HG03060 (cell line): ENCODE data around the gene CDK5.

ENCODE experiments used
- ATAC-seq: cut with Tn5 transposase; IDR thresholded peaks from one replicate; pipeline ENCODE4 v1.9.1; 2021; ENCODE audit warnings: low read depth, moderate number of reproducible peaks; ENCODE audit not compliant: unreplicated experiment

The CDK5 gene

DNA sequence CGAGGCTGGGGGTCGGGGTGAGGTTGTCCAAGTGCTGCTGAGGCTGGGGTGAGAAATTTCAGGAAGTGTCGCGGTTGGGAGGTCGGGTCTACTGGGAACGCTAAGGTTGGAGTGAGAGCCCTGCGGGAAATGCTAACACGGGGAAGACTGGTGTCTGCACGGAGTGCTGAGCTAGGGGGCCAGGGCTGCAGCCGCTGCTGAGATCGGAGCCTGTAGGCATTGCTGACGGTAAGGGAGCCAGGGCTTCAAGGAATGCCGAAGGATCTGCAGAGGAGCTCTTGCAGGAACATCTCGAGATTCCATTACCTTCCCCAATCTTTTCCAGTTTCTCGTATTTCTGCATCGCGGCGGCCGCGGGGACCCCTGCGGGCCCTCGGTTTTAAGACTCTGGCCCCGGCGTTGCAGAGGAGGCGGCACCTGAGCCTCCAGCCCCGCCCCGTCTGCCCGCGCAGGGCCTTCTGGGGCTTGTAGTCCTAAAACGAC lies at the start of gene CDK5:
Gene CDK5 (minus strand): TSS at position 392 of the 483 bp plus-strand sequence. CDS start 49 bp downstream, at position 343.
- peak; percentile 17 for ATAC-seq

DNA sequence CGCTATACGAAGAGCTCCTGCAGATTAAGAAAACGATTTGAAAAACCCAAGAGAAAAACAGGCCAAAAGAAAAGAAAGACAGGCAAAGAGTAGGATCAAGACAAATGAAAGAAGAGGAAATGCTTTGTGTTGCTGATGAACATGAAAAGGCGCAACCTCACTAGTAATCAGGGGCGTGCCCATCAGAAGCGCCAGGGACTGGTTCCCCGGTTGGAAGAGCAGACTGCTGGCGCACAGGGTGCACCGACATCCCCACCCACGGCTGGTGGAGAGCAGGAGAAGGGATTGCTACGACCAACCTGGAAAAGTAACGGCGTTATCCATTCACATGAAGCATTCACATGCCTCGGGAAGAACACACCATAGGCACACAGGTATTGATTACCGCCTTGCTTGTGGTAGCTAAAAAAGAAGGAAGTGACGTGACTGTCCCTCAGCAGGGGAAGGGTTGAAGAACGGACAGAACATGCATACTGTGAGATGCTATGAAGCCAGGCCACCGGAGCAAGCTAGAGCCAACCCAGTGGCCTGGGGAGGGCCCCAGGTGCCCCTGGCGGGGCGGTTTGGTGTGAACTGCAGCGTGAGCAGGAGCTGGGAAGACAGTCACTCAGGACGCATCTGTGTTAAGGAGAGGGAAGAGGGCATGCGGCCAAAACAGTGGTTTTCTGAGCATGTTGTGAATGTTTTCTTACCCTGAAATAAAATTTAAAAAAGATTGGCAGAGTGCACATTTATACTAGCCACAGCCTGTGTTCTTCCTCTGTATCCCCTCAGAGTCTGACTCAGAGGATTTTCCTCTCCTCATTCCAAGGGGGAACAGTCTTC lies 46.9 kb upstream of the CDK5 start:
- no peak for ATAC-seq

DNA sequence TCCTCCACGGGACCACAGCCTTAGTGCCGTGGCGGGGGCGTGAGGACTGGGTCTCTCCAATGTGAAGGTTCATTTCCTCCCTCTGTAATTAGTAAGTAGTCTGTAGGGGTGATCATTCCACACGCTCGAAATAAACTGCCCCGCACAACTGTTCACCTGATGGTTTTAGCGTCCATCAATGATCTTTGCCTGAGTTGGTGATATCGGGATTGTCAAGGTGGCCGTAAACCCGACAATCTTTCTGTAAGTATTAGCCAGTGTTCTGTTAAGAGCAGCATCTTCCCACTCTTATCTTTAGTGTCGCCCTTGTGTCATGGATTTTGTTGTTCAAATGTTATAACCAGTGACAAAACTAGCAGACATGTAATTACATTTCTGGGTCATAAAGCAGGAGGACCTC lies 46.3 kb upstream of the CDK5 start:
- no peak for ATAC-seq

DNA sequence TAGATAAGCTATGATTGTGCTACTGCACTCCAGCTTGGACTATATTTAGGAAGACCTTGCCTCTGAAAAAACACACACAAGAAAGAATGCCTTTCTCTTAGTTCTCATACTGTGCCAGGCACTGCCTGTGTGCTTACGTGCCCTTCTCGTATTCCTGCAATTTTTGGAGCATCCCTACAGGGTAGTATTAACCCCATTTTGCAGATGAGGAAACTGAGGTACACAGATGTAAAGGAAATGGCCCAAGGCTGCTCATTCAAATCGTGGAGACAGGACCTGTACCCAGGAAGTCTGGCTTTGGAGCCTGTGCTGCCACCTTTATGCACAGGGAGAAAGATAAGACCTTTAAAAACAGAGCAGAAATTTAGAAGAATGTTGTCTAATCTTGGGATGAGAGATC lies 45.3 kb upstream of the CDK5 start:
- no peak for ATAC-seq

DNA sequence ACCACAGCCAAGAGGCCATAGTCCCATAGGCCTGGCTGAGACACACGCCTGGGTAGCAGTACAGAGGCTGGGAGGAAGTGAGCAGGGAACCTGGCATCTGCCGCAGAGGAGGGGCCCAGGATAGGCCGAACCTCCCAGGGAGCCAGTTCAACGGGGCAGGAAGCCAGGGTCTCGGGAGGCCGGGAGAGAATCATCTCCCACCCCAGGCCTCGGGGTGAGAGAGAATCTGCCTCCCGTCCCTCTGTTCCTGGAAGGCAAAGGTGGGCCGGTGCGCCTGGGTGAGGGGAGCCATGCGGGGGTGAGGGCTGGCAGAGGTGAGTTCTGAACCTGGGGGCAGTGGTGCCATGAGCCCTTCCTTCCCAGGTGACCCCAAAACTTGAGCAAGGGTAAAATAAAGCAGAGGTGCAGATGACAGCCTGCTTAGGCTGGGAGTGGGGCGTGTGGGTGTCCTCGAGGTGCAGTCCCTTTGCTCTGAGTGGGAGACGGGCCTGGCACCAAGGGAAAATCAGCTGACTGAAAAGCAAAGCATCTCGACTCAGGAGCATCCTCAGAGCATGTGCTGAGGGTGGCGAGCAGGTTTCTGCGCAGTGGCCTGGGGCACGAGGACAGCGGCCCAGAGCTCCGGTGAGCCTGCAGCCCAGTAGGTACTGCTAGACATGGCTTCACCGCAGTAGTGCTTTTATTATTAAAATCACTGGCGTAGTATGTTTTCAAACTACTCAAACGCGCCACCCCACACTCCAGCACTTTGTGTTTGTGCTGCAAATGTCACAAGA lies 44.1 kb upstream of the CDK5 start:
- no peak for ATAC-seq

DNA sequence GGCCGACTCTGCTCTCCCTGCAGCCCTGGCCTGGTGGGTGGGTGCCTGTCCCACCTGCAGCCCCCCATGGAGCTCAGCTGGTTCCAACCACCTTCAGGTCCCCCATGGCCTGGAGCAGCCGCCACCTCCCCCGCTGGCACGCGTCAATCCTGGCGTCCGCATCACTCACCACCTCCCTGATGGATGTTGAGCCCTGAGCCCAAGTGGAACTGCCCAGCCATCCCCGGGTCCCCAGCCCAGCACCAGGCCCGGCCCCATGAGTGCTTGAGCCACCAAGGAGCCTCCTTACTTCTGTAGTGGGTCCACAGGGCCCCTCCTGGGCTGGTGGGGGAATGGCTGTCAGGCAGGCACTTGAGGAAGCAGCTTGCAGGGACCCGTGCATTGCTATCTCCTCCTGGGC lies 43.2 kb upstream of the CDK5 start:
- ATAC-seq, result no peak

DNA sequence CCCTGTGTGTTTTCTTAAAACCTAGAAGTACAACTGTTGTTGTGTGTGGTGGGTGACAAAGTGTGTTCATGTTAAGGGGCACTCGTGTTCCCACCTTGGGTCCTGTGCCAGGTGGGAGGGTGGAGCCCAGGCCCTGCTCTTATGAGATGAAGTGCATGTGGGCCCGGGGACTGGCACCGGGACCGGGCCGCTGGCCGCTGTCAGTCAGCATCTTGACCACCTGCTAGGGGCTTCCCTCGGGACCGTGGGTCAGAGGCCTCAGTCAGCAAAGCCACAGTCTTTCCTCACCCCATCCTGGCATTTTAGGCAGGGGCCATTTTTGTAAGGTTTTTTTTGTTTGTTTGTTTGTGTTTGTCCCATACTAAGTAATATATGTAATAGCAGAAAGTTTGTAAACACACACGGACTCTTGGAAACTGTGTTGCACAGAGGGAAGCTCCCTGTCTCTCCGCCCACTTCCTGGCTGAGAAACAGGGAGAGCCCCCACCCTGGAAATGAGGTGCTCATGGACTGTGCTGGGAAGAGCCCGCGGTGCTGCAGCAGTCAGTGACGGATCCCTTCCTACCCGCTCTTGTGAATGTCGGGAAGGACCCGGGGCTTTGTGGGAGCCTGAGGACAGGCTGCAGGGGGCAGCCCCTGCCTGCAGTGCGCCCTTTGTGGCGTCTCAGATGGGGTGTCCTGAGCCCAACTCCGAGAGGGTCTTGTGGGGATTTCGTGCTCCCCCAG lies 42.0 kb upstream of the CDK5 start:
- no peak for ATAC-seq

DNA sequence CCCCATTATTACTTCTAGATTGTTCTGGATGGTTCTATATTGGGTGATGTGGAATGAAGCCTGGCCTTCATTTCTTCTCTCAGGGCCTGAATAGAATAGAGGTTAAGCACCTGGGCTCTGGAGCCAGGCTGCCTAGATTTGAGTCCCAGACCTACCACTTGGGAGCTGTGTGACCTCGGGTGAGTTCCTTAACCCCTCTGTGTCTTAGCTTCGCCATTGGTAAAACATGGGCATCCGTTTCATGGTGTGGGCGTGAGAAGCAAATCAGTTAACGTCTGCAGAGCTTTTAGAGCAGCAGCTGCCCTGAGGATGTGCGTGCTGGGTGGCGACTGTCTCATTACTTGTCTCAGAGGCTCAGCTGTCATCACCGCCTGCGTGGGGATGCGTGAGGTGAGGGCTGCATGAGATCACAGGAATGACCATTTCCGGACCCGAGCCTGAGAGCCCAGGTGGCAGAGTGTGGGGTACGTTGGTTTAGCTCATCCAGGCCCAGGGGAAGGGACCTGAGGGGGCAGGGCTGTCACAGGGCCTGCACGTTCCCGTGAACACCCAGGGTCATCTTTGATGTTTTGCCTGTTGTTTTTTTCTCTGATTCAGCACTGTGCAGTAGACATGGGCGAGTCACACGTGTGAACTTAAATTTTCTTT lies 38.3 kb upstream of the CDK5 start:
- ATAC-seq, result no peak

DNA sequence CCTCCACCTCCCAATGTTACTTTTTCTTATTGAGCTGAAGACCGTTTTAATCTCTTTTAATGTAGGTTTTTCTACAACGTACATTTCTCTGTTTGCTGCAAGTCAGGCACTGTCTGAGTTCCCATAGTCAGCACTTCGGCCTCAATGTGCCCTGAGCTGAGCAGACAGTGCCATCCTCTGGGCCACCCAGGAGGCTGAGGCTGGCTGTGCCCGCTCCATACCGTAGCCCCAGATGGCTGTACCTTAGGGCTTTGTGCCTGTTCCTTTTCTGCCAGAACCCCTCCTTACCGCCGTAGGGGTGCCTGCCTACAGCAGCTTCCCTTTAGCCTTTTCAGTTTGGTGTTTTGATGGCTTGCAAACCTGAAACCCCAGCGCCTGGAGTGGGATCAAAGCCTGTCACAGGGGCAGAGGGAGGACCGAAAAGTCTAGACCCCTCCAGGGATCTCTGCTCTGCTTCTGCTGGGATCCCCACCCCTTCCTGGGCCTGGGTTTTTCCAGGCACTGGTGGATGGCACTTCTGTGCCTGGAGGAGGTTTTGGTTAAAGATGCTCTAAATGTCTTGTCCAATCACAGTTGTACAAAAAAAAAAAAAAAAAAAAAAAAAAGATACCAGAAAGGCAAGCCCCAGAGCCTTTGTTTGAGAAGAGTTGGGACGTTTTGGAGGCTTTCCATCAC lies 37.6 kb upstream of the CDK5 start:
- no peak for ATAC-seq

DNA sequence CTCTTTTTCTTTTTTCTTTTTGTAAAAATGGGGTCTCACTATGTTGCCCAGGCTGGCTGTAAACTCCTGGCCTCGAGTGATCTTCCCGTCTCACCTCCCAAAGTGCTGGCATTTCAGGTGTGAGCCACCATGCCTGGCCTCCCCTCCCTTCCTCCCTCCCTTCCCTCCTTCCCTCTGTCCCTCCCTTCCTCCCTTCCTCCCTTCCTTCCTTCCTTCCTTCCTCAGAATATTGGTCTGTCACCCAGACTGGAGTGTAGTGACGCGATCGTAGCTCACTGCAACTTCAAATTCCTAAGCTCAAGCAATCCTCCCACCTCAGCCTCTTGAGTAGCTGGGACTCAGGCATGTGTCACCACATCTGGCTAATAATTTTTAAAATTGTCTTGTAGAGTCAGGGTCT lies 37.0 kb upstream of the CDK5 start:
- ATAC-seq, result no peak

DNA sequence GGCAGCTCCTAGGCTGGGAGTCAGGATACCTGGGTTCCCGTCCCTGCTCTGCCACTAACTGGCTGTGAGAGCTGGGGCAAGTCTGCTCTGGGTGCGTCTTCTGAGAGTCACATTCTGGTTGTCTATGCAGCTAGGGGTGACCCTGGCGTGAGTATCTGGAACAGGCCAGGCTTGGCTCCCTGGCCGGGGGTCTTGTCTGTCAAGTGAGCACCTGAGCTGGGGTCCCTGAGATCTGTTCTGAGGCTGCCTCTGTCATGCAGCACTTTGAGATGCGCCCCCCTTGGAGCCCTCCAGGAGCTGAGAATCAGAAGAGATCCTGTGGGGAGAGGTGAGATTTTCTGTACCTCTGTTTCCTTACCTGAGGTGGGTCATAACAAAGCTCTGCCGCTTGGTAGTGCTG lies 36.1 kb upstream of the CDK5 start:
- no peak for ATAC-seq

DNA sequence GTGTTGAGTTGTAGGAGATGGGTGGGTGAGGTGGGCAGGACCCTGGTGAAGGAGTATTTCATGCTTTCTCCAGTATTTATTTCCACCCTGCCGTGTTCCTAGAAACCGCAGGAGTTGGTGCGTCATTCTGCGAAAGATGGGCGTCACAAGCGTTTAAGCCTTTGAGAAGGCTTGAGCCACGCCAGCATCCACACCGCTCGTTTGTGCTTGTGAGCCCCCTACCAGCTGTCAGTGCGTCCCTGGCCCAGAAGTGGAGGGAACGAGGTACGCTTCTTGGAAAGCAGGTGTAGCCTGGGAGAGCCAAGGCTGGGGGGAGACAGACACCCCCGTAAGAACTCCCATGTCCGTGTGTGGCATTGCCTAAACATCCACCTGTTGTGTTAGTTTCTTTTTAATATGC lies 34.3 kb upstream of the CDK5 start:
- ATAC-seq, result no peak

DNA sequence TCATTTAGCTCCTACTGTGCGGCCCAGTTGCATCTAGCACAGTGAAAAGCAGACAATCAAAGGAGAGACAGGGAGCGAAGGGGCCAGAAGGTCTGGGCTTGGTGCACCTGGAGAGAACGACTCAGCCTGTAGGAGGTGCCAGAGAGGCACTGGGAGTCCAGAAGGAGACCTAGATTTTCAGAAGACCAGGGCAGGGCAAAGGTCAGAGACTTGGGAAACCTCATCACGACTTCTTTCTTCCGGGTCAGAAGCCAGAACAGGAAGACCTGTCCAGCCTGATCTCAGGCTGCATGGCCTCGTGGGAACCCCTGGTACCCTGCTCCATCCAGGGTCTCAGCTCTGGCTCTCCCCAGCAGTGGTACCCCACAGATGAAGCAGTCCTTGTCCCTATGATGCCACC lies 33.7 kb upstream of the CDK5 start:
- no peak for ATAC-seq

DNA sequence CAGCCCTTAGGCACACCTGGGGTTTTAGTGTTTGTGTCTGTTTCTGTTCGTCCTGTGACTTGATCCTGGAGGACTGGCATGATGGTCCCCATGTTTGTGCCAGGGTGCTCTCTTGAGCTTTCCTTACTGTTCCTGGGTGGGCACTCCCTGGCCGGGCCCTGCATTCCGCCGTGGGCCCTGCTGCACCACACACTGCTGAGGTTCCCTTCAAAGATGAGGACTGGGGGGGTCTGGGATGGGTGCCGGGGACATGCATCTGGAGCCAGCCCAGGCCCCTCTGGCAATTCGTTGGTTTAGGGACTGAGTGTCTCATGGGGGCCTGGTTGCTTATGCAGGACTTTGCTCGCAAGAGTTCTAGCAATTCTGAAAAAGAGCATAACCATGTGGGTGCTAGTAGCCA lies 33.3 kb upstream of the CDK5 start:
- no peak for ATAC-seq

DNA sequence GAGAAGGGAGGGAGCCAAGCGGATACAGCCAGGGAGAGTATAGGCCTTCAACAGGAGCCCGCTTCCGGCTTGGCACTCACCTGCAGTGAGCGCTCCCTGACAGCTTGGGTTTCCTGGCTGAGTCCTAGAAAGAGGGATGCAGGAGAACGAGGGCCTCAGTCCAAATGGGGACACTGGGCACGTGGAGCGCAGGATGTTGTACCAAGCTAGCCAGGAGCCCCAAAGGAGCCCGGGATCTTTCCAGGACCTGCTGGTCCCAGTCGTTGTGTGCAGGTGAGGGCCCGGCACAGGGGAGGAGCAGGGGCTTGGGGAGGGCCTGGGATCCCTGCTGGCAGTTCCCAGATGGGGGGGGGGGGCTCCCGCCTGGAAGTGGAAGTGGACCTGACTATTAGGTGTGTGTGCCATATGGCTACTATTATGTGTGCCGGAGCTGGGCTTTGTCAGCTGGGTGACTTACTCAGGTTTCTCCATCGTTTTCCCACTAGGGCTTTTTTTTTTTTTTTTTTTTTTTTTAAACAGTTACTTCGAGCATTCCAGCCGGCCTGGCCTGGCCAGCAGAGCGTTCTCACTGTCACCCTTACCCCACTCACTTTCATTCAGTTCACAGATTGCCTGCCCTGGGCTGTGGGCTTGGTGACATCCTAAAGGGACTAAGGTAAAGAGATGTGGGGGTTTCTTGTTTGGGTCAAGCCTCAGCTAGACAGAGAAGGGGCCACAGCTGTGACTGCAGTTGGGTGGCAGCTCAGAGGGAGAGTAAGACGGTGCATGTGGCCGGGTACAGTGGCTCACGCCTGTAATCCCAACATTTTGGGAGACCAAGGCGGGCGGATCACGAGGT lies 32.4 kb upstream of the CDK5 start:
- no peak for ATAC-seq

DNA sequence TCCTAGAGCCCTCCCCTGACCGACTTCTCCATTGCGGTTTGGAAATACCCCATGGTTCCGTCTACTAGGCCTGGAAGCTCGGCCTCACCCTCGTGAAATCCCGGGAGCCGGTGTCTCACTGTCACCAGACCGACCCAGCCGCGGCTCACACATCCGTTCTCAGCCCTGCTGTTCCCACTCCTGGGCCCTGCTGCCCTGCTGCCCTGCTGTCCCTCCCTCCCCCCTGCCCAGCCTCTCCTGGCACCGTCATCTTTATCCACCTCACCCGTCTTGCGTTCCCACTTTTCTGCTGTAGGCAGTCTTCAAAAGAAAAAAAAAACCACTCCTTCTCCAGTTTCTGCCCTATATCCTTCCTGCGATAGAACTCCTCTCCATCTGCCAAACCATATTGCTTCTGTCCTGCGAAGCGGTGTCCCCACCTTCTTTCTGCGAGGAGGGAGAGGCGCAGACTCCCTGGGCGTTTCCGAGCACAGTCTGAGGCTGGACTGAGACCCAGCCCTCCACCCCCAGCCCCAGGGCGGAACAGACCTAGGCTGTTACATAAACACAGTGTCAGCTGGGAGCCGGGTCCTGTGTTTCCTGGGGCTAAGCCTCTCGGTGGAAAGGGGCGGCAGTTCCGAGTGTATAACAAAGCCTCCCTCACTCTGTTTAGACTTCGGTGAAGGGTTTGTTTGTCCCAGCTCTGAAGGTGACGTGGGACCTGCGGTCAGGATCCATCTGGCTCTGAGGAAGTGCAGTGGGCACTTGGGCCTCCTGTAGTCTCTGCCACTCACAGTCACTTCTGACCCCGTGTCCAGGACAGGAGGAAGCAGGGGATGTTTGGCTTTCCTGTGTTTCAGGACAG lies 31.4 kb upstream of the CDK5 start:
- no peak for ATAC-seq

DNA sequence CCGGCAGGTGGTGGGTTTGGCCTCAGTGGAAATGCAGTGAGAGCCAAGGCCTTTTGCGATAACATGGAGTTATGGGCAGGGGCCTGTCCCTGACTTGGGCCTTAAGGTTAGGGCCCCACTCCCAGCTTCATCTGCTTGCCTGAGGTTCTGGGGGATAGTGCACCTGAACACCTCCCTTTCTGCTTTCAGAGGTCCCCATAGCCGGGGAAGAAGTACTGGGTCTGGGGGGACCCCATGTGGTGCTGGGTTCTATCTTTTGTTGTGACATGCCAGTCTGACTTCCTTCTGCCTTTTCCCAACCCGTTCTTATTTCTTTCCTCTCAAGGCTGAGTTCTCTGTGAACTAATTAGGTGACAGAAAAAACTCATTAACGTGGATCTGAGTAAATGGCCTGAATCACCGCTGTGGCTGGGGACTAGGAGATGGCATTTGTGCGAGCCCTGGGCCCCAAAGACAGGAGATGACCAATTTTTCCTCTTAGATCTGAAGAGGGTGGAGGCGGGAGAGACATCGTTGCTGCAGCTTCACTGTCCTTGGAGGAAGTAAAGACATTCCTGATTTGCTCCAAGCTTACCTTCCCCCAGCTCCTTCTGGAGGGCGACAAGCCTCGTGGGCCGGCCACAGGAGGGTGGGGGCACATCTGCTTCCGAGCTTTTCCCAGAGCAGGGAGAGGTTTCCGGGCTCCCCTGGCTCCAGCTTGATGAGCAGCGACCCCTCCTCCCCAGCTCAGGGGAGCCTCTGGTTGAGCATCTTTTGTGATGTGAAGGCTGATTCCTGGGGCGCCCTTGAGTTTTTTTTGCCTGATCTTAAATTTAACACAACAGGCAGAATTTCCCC lies 30.5 kb upstream of the CDK5 start:
- no peak for ATAC-seq
